ENCODE results near the gene ITGAX.

DNA sequence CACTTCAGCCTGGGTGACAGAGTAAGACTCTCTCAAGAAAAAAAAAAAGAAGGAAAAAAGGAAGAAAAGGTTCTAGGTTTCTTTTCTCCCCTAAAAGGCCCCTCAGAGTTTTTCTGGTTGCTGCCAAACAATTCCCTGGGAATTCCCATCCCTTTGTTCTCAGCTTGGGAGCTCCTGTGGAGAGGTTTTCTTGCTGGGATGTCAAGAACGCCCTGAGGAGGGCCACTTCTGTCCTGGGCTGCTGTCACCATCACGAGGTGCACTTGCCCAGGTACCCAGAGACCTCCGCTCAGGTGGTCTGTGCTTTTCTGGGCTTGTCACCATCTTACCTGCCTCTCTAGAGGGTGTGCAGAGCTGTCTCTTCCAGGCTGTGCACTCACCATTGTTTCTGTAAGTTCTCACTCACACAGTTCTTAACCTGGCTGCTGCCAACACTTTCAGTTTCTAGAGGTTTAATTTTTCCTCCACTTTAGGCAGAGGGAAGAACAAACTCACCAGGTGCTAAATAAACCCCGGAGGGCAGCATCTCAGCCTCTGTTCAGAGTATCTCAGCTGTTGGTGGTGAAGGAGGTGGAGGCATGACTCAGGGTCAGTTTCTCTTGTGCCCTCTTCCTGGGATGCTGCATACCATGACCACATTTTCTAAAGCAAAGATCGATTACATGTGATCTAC, 75.5 kb downstream of the ITGAX start:
- TF ChIP-seq, protein P1, sequence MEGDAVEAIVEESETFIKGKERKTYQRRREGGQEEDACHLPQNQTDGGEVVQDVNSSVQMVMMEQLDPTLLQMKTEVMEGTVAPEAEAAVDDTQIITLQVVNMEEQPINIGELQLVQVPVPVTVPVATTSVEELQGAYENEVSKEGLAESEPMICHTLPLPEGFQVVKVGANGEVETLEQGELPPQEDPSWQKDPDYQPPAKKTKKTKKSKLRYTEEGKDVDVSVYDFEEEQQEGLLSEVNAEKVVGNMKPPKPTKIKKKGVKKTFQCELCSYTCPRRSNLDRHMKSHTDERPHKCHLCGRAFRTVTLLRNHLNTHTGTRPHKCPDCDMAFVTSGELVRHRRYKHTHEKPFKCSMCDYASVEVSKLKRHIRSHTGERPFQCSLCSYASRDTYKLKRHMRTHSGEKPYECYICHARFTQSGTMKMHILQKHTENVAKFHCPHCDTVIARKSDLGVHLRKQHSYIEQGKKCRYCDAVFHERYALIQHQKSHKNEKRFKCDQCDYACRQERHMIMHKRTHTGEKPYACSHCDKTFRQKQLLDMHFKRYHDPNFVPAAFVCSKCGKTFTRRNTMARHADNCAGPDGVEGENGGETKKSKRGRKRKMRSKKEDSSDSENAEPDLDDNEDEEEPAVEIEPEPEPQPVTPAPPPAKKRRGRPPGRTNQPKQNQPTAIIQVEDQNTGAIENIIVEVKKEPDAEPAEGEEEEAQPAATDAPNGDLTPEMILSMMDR (IDR thresholded peaks at IDR 0.05), result no peak
- no peak for TF ChIP-seq ZFX (IDR thresholded peaks at IDR 0.05; ENCODE audit: borderline replicate concordance)
